A673 (cell line): ENCODE measurements around the gene TLX1.

ENCODE experiments used
- CTCF ChIP-seq: fragments of 300-800, 200-600 bp; sonication (generic); conservative IDR thresholded peaks from 2 replicates; pipeline ENCODE4 v1.5.1; 2017; ENCODE audit warnings: low read depth, mild to moderate bottlenecking, antibody characterized with exemption, low read length, moderate library complexity, mixed read lengths
- EZH2 ChIP-seq: fragments of 200-600 bp; sonication (generic); IDR thresholded peaks from 2 replicates; pipeline ENCODE4 v1.6.1; 2017; ENCODE audit warnings: borderline replicate concordance, low read depth, mild to moderate bottlenecking, mixed read lengths, antibody characterized with exemption, low read length; ENCODE audit not compliant: poor library complexity, severe bottlenecking

- TF ChIP-seq CTCF = no peak
- TF ChIP-seq EZH2 = no peak
Measured at GRCh38 chr10:101085846-101086245, 45.3 kb upstream of the TLX1 start.
